GM13976 (cell line): Measurements from ENCODE around the gene GOLGA8R.
"Not testable (repeated sequence)": the region's sequence is repeated elsewhere in the genome, so short reads cannot be mapped to it uniquely, and the experiment has no call there.

Experiments used
- DNase-seq: peaks from one replicate; pipeline ENCODE4 v3.0.0; 2012; ENCODE audit warnings: low spot score
- in situ Hi-C: fragments of 300-500 bp; cut with MboI; formaldehyde crosslinking; loops from one replicate; pipeline ENCODE4 v1.12.0; 2022; ENCODE audit warnings: low sequenced_read_pairs, mixed read lengths, inconsistent platforms; ENCODE audit not compliant: unreplicated experiment

GOLGA8R gene

GRCh38 chr15:30360990-30361389, 53.1 kb downstream of the GOLGA8R start:
- in situ Hi-C loops, DNase-seq: not testable (repeated sequence)

GRCh38 chr15:30355043-30355442, 59.0 kb downstream of the GOLGA8R start:
- in situ Hi-C loops, DNase-seq: not testable (repeated sequence)
